GM12878 (cell line): ENCODE measurements around the gene MTNR1A. TPM values are rescaled to one million over a fixed set of nuclear protein-coding genes. Genes with fewer than 3 reads are reported as not detected.

Experiments
- ATAC-seq: fragments of 200-7000 bp; cut with Tn5 transposase; 3 replicates; pipeline ENCODE4 v1.9.1; 2020; ENCODE audit warnings: mild to moderate bottlenecking, moderate library complexity
- BruUV-seq: library from RNA; stranded (reverse); fragments of 400-500 nt; replicated peaks from 2 replicates; lab custom pipeline; 2021; lab: Mats Ljungman, UMichigan
- CTCF ChIA-PET: fragments of 300-600 bp; sonication (Branson Sonifier 250); formaldehyde crosslinking; extraction: SDS; loops from one replicate; lab custom pipeline; 2021; ENCODE audit warnings: inconsistent platforms; lab: Yijun Ruan, JAX
- POLR2A ChIA-PET: fragments of 350-600 bp; formaldehyde crosslinking; extraction: SDS; loops from one replicate; lab custom pipeline; 2021; ENCODE audit warnings: inconsistent platforms; lab: Charles Lee
- RAD21 ChIA-PET: fragments of 300-600 bp; sonication (Branson Sonifier 250); formaldehyde crosslinking; loops from one replicate; lab custom pipeline; 2023; ENCODE audit warnings: antibody characterized with exemption; ENCODE audit not compliant: unreplicated experiment; lab: Charles Lee
- SMC1A ChIA-PET: fragments of 300-600 bp; sonication (Branson Sonifier 250); formaldehyde crosslinking; loops from one replicate; lab custom pipeline; 2023; ENCODE audit not compliant: unreplicated experiment, uncharacterized antibody; lab: Charles Lee
- DNase-seq: peaks from one replicate; pipeline ENCODE4 v3.0.0-alpha.2; 2011; ENCODE audit warnings: low read depth, low spot score
- FAIRE-seq: peaks from 3 replicates; lab custom pipeline; 2011; peaks lifted over from hg19 to GRCh38; lab: Jason Lieb, UNC
- H2AFZ ChIP-seq: 2 replicates; pipeline ENCODE4 v1.6.0; 2011; ENCODE audit warnings: low read depth, low read length, control low read depth; ENCODE audit not compliant: control insufficient read depth
- H3K27ac ChIP-seq: 2 replicates; pipeline ENCODE4 v1.5.1; 2011; ENCODE audit warnings: control low read depth; ENCODE audit not compliant: control insufficient read depth, insufficient read depth
- H3K27me3 ChIP-seq, 2 experiments: replicated peaks in 1 of 2; 2 replicates each; pipeline versions ENCODE4 v1.6.0 to v1.6.1; 2011; ENCODE audit warnings: low read length in 1 of 2; ENCODE audit not compliant: control insufficient read depth in 2 of 2, insufficient read depth in 2 of 2
- H3K36me3 ChIP-seq, 2 experiments: 2 replicates each; pipeline ENCODE4 v1.5.1; 2011; ENCODE audit warnings: low read length in 1 of 2; ENCODE audit not compliant: control insufficient read depth in 2 of 2, insufficient read depth in 2 of 2
- H3K4me1 ChIP-seq: 2 replicates; pipeline ENCODE4 v1.6.1; 2011; ENCODE audit warnings: mild to moderate bottlenecking, low read length, moderate library complexity, mixed read lengths; ENCODE audit not compliant: control insufficient read depth, insufficient read depth
- H3K4me2 ChIP-seq: 2 replicates; pipeline ENCODE4 v1.6.0; 2011; ENCODE audit warnings: control low read depth; ENCODE audit not compliant: control insufficient read depth, insufficient read depth
- H3K4me3 ChIP-seq: fragments of 200-600 bp; sonication (generic); 2 replicates; pipeline ENCODE4 v1.5.1; 2016
- H3K79me2 ChIP-seq: 2 replicates; pipeline ENCODE4 v1.6.0; 2011; ENCODE audit warnings: low read length; ENCODE audit not compliant: control insufficient read depth, insufficient read depth
- H3K9ac ChIP-seq: 2 replicates; pipeline ENCODE4 v1.8.0; 2011; ENCODE audit warnings: low read length, control low read depth, mixed read lengths; ENCODE audit not compliant: control insufficient read depth, insufficient read depth
- H3K9me3 ChIP-seq: replicated peaks from 3 replicates; pipeline ENCODE4 v1.5.1; 2011; ENCODE audit warnings: mild to moderate bottlenecking, low read length; ENCODE audit not compliant: control insufficient read depth, insufficient read depth
- H4K20me1 ChIP-seq: 2 replicates; pipeline ENCODE4 v1.6.0; 2011; ENCODE audit not compliant: control insufficient read depth, insufficient read depth
- BCL3 ChIP-seq: IDR thresholded peaks from 2 replicates; pipeline ENCODE4 v1.6.1; 2011; ENCODE audit warnings: borderline replicate concordance, low read depth, mild to moderate bottlenecking, moderate library complexity, low read length; ENCODE audit not compliant: insufficient read depth, poor library complexity, severe bottlenecking
- BRCA1 ChIP-seq: IDR thresholded peaks from 2 replicates; pipeline ENCODE4 v1.6.1; 2011; ENCODE audit warnings: low read depth, low read length, improper control_type of control experiment
- CBFB ChIP-seq: IDR thresholded peaks from 2 replicates; pipeline ENCODE4 v1.6.1; 2016; ENCODE audit warnings: antibody characterized with exemption, low read depth
- CHD1 ChIP-seq: IDR thresholded peaks from 2 replicates; pipeline ENCODE4 v1.6.1; 2012; ENCODE audit warnings: low read depth, low read length, improper control_type of control experiment
- ETV6 ChIP-seq, 2 experiments: fragments of 450-650 bp in 1 of 2; IDR thresholded peaks in 1 of 2; conservative IDR thresholded peaks in 1 of 2; 2 replicates each; pipeline ENCODE4 v1.6.1; 2014; ENCODE audit warnings: antibody characterized with exemption in 1 of 2, borderline replicate concordance in 1 of 2, low read depth in 1 of 2, mild to moderate bottlenecking in 1 of 2, moderate library complexity in 1 of 2
- HDAC6 ChIP-seq: fragments of 200-600 bp; sonication (generic); IDR thresholded peaks from one replicate; pipeline ENCODE4 v1.8.0; 2017; ENCODE audit warnings: antibody characterized with exemption; ENCODE audit not compliant: unreplicated experiment
- NFIC ChIP-seq: IDR thresholded peaks from 2 replicates; pipeline ENCODE4 v1.6.1; 2012; ENCODE audit warnings: low read depth, mild to moderate bottlenecking, inconsistent platforms, low read length, moderate library complexity
- NR2C2 ChIP-seq: IDR thresholded peaks from 2 replicates; pipeline ENCODE4 v1.6.1; 2011; ENCODE audit warnings: borderline replicate concordance, low read depth; ENCODE audit not compliant: control insufficient read depth, insufficient read length
- POLR2AphosphoS5 ChIP-seq: IDR thresholded peaks from 2 replicates; pipeline ENCODE4 v1.6.1; 2011; ENCODE audit warnings: mild to moderate bottlenecking, low read length, inconsistent platforms
- RCOR1 ChIP-seq: conservative IDR thresholded peaks from 2 replicates; pipeline ENCODE4 v1.6.1; 2012; ENCODE audit warnings: low read depth, low read length, improper control_type of control experiment
- RELA ChIP-seq: fragments of 450-650 bp; IDR thresholded peaks from 2 replicates; pipeline ENCODE4 v1.8.0; 2014; ENCODE audit warnings: borderline replicate concordance; ENCODE audit not compliant: partially characterized antibody
- RUNX3 ChIP-seq: IDR thresholded peaks from 2 replicates; pipeline ENCODE4 v1.6.1; 2012; ENCODE audit warnings: low read length, inconsistent platforms
- SRF ChIP-seq, 2 experiments: IDR thresholded peaks; 2 replicates each; pipeline ENCODE4 v1.6.1; 2011; ENCODE audit warnings: low read depth in 2 of 2, low read length in 2 of 2, mild to moderate bottlenecking in 1 of 2, moderate library complexity in 1 of 2
- SUZ12 ChIP-seq: fragments of 200-600 bp; sonication (generic); IDR thresholded peaks from one replicate; pipeline ENCODE4 v1.6.1; 2018; ENCODE audit warnings: antibody characterized with exemption, mild to moderate bottlenecking; ENCODE audit not compliant: unreplicated experiment
- TCF3 ChIP-seq: IDR thresholded peaks from 2 replicates; pipeline ENCODE4 v1.6.1; 2012; ENCODE audit warnings: low read depth, mild to moderate bottlenecking, low read length, borderline replicate concordance; ENCODE audit not compliant: insufficient read depth
- ZNF24 ChIP-seq: fragments of 450-650 bp; IDR thresholded peaks from 2 replicates; pipeline ENCODE4 v1.6.1; 2017; ENCODE audit warnings: antibody characterized with exemption, mild to moderate bottlenecking
- ZNF384 ChIP-seq: IDR thresholded peaks from 2 replicates; pipeline ENCODE4 v1.6.1; 2012; ENCODE audit warnings: low read depth, mild to moderate bottlenecking, low read length, improper control_type of control experiment, borderline replicate concordance
- WGBS: methylation state at CpG from one replicate; pipeline ENCODE4 v1.1.6; 2016; ENCODE audit warnings: low lambda C conversion rate; ENCODE audit not compliant: insufficient replicate concordance, insufficient coverage; ENCODE audit errors: missing lambda C conversion rate; 5-methylcytosine and 5-hydroxymethylcytosine counted together
- in situ Hi-C: fragments of 300-500 bp; cut with MboI; formaldehyde crosslinking; loops from 9 replicates; pipeline ENCODE4 v1.14.3; 2018; ENCODE audit warnings: mixed read lengths
- intact Hi-C: fragments of 100-400 bp; cut with micrococcal nuclease; formaldehyde crosslinking; loops from one replicate; pipeline ENCODE4 v1.14.2; 2022; ENCODE audit not compliant: unreplicated experiment
- polyA plus RNA-seq, 11 experiments: library from polyadenylated mRNA; depleted of rRNA in 4 of 11; unstranded in 6 of 11; stranded (reverse) in 5 of 11; fragments of >200 nt; fragmentation: Nextera tagmentation in 4 of 11; fragmentation: Illumina TruSeq in 1 of 11; extraction: Ambion mirVana in 4 of 11; extraction: Trizol in 1 of 11; gene quantifications; 1 replicate in 1 of 11; 2 replicates in 10 of 11; pipeline versions ENCODE4 v1.2.1 to v1.2.3, GENCODE V29; 2011 to 2016; ENCODE audit warnings: inconsistent platforms in 2 of 11, missing spikeins in 2 of 11, low read depth in 1 of 11
- total RNA-seq, 4 experiments: library from RNA; depleted of rRNA in 3 of 4; stranded (reverse); fragments of >200 nt in 3 of 4; fragmentation: Illumina TruSeq in 1 of 4; extraction: Trizol in 1 of 4; gene quantifications; 2 replicates each; pipeline versions ENCODE4 v1.2.1 to v1.2.3, GENCODE V29; 2013 to 2021

The MTNR1A gene
- total and polyA plus RNA-seq, 10 of the 15 experiments (the other 5 are each of a cell fraction or from before 2014, with no cell fraction given) = 0.14 TPM; not detected in 9

GRCh38 chr4:186586205-186586604, 30.8 kb upstream of the MTNR1A start:
- WGBS = 17% methylated on average over 8 of the region's 8 CpGs
- H2AFZ ChIP-seq = no peak overlapping the region
- in situ Hi-C loops = loop anchor here (5.0 kb wide), 1 partner anchor 289 kb away; no protein-coding TSS in a partner anchor
- no peaks in the 10 kb centered on the region for H3K27me3 ChIP-seq
- FAIRE-seq = no peak
- H4K20me1 ChIP-seq = no peaks in the 10 kb centered on the region
- RAD21 ChIA-PET = interaction anchor here (1.5 kb wide), 1 partner anchor 291 kb away, joined by 3 read pairs; no protein-coding TSS in a partner anchor
- DNase-seq = no peak
- no peaks in the 10 kb centered on the region for H3K79me2 ChIP-seq
- H3K36me3 ChIP-seq = no peaks in the 10 kb centered on the region
- no peak overlapping the region for H3K4me3 ChIP-seq
- TF ChIP-seq RCOR1 (no peak), SRF (IDR thresholded peaks at IDR 0.05; ENCODE audit: low read depth in 2 of 2, low read length in 2 of 2) (no peak), CBFB (no peak), SUZ12 (no peak), RUNX3 (no peak), ZNF384 (no peak), NFIC (no peak)
- TF ChIP-seq, all 136 proteins: peak for 0
- Histone ChIP-seq H3K27ac (no peak overlapping the region), H3K4me2 (no peak overlapping the region), H3K4me1 (no peaks in the 10 kb centered on the region), H3K9ac (no peak overlapping the region), H3K9me3 (no peaks in the 10 kb centered on the region)
- ATAC-seq = no peak
- SMC1A ChIA-PET = no interaction called here
- no TSS peak for BruUV-seq
- intact Hi-C loops = loop anchor here (2.0 to 10.0 kb wide), 3 partner anchors 111 to 517 kb away; partner anchors contain the start of gene TLR3
- POLR2A ChIA-PET = no interaction called here
- CTCF ChIA-PET = interaction anchor here (0.7 to 2.2 kb wide), 6 partner anchors 12 to 518 kb away, joined by 3 to 34 read pairs (median 8); no protein-coding TSS in a partner anchor

GRCh38 chr4:186584912-186585311, 29.5 kb upstream of the MTNR1A start:
- H3K4me1 ChIP-seq = no peaks in the 10 kb centered on the region
- ATAC-seq (no peak), DNase-seq (no peak), FAIRE-seq (no peak)
- H3K36me3 ChIP-seq = no peaks in the 10 kb centered on the region
- no peaks in the 10 kb centered on the region for H3K9me3 ChIP-seq
- in situ Hi-C loops (loop anchor here (5.0 kb wide), 1 partner anchor 288 kb away; no protein-coding TSS in a partner anchor), intact Hi-C loops (loop anchor here (5.0 to 10.0 kb wide), 2 partner anchors 110 to 223 kb away; no protein-coding TSS in a partner anchor)
- 37% methylated on average over 6 of the region's 6 CpGs for WGBS
- RAD21 ChIA-PET = no interaction called here
- H3K9ac ChIP-seq = no peak overlapping the region
- SMC1A ChIA-PET = no interaction called here
- H3K79me2 ChIP-seq = no peaks in the 10 kb centered on the region
- CTCF ChIA-PET = no interaction called here
- H3K27ac ChIP-seq = no peak overlapping the region
- no peak overlapping the region for H3K4me2 ChIP-seq
- BruUV-seq = no TSS peak
- no peaks in the 10 kb centered on the region for H4K20me1 ChIP-seq
- H2AFZ ChIP-seq = no peak overlapping the region
- no peaks in the 10 kb centered on the region for H3K27me3 ChIP-seq
- no peak overlapping the region for H3K4me3 ChIP-seq
- POLR2A ChIA-PET = no interaction called here
- TF ChIP-seq ETV6 (conservative IDR thresholded peaks at IDR 0.05 in 1 of 2, IDR thresholded peaks at IDR 0.05 in 1 of 2; ENCODE audit: borderline replicate concordance in 1 of 2, low read depth in 1 of 2) = no peak
- TF ChIP-seq BRCA1 = no peak
- TF ChIP-seq POLR2AphosphoS5 = no peak
- no peak for TF ChIP-seq TCF3
- no peak for TF ChIP-seq CBFB
- no peak for TF ChIP-seq RELA
- TF ChIP-seq NR2C2 = no peak
- TF ChIP-seq ZNF24 = no peak
- TF ChIP-seq HDAC6 = no peak
- no peak for TF ChIP-seq BCL3
- no peak for TF ChIP-seq CHD1
